Peyer's patch (tissue), 4 donors: ENCODE results near the gene FUT7. TPM values are rescaled to one million over a fixed set of nuclear protein-coding genes. Genes with fewer than 3 reads are reported as not detected.

Experiments used
- DNase-seq, 3 donors: peaks; one replicate each; pipeline ENCODE4 v3.0.0-alpha.2; 2017 to 2019
- H3K27ac ChIP-seq, 4 donors: fragments of 200-600 bp; sonication (generic); one replicate each; pipeline ENCODE4 v1.5.1; 2016 to 2019
- H3K27me3 ChIP-seq, 2 donors: fragments of 200-600 bp; sonication (generic); one replicate each; pipeline ENCODE4 v1.5.1; 2019
- H3K36me3 ChIP-seq, 3 donors: fragments of 200-600 bp; sonication (generic); one replicate each; pipeline ENCODE4 v1.5.1; 2016 to 2019
- H3K4me1 ChIP-seq, 4 donors: fragments of 200-600 bp; sonication (generic); one replicate each; pipeline ENCODE4 v1.5.1; 2016 to 2019
- H3K4me3 ChIP-seq, 4 donors: fragments of 200-600 bp; sonication (generic); 1 replicate in 3 of 4; 2 replicates in 1 of 4; pipeline ENCODE4 v1.5.1; 2016 to 2019; ENCODE audit warnings: mild to moderate bottlenecking in 1 of 4
- H3K9me3 ChIP-seq, 4 donors: fragments of 200-600 bp; sonication (generic); one replicate each; pipeline ENCODE4 v1.5.1; 2016 to 2019; ENCODE audit warnings: mild to moderate bottlenecking in 1 of 4
- CTCF ChIP-seq, 6 experiments: fragments of 450-650 bp in 4 of 6; fragments of 200-600 bp in 2 of 6; sonication (generic) in 1 of 6; IDR thresholded peaks; one replicate each; pipeline ENCODE4 v1.5.1; 2017 to 2019; ENCODE audit warnings: antibody characterized with exemption in 6 of 6, mild to moderate bottlenecking in 3 of 6, moderate library complexity in 1 of 6
- POLR2A ChIP-seq, 2 donors: fragments of 450-650 bp; IDR thresholded peaks; one replicate each; pipeline ENCODE4 v1.5.1; 2017; ENCODE audit warnings: antibody characterized with exemption in 2 of 2, mild to moderate bottlenecking in 2 of 2, moderate library complexity in 2 of 2
- total RNA-seq, 4 donors: library from RNA; depleted of rRNA; stranded (reverse); fragments of >200 nt; gene quantifications; one replicate each; pipeline ENCODE4 v1.1.0, GENCODE V29; 2016

FUT7 gene
- total RNA-seq, 4 donors from 2014 or later = not detected

- no peak overlapping the region for H3K27ac ChIP-seq
- no peaks in the 10 kb centered on the region for H3K36me3 ChIP-seq
- DNase-seq = no peak
- H3K4me1 ChIP-seq = peaks cover 10 to 54% (median 15%) of the 10 kb centered on the region in 4 donors
- H3K4me3 ChIP-seq = no peak overlapping the region
- peaks cover 0 to 9% of the 10 kb centered on the region in 2 donors for H3K27me3 ChIP-seq
- TF ChIP-seq CTCF (IDR thresholded peaks at IDR 0.05) = no peak
- TF ChIP-seq POLR2A (IDR thresholded peaks at IDR 0.05) = no peak
- no peaks in the 10 kb centered on the region for H3K9me3 ChIP-seq
Observed at GRCh38 chr9:137057545-137057944, 25.7 kb upstream of the FUT7 start.

GRCh38 chr9:137056739-137057415, 25.0 kb upstream of the FUT7 start:
- no peak for DNase-seq
- Histone ChIP-seq H3K27ac (no peak overlapping the region), H3K4me1 (peaks cover 10 to 55% (median 15%) of the 10 kb centered on the region in 4 donors)

GRCh38 chr9:137055385-137056364, 23.8 kb upstream of the FUT7 start:
- no peaks in the 10 kb centered on the region for H3K9me3 ChIP-seq
- peak overlapping the region; percentile 17 to 97 (median 92) for H3K27ac ChIP-seq
- H3K27me3 ChIP-seq = peaks cover 0 to 9% of the 10 kb centered on the region in 2 donors
- TF ChIP-seq CTCF (IDR thresholded peaks at IDR 0.05) (peak in 1 of 6 experiments; percentile 7), POLR2A (IDR thresholded peaks at IDR 0.05) (peak in 1 of 2 donors; percentile 24)
- peak; percentile 37 to 95 (median 92) for DNase-seq
- peak overlapping the region in 2 of 4 donors; percentile 63 to 86 for H3K4me3 ChIP-seq
- H3K36me3 ChIP-seq = no peaks in the 10 kb centered on the region
- H3K4me1 ChIP-seq = peaks cover 10 to 55% (median 15%) of the 10 kb centered on the region in 4 donors

More at GRCh38 chr9:137056739-137057415, 25.0 kb upstream of the FUT7 start:
- Histone ChIP-seq H3K9me3 (no peaks in the 10 kb centered on the region), H3K27me3 (peaks cover 0 to 9% of the 10 kb centered on the region in 2 donors), H3K36me3 (no peaks in the 10 kb centered on the region), H3K4me3 (no peak overlapping the region)
- no peak for TF ChIP-seq CTCF (IDR thresholded peaks at IDR 0.05)
- no peak for TF ChIP-seq POLR2A (IDR thresholded peaks at IDR 0.05)

GRCh38 chr9:137054932-137055384, 23.1 kb upstream of the FUT7 start:
- Histone ChIP-seq H3K4me1 (peaks cover 10 to 55% (median 15%) of the 10 kb centered on the region in 4 donors), H3K36me3 (no peaks in the 10 kb centered on the region), H3K27ac (peak overlapping the region; percentile 17 to 97 (median 92)), H3K27me3 (peaks cover 0 to 9% of the 10 kb centered on the region in 2 donors), H3K4me3 (peak overlapping the region in 2 of 4 donors; percentile 63 to 86), H3K9me3 (no peaks in the 10 kb centered on the region)
- TF ChIP-seq CTCF (IDR thresholded peaks at IDR 0.05) (no peak), POLR2A (IDR thresholded peaks at IDR 0.05) (no peak)
- DNase-seq = peak in 2 of 3 donors; percentile 66 to 79
